ENCODE data around the gene LPAR3.
A peak's percentile ranks its signal among the peaks of the same experiment; 100 is the strongest.

LPAR3 gene

GRCh38 chr1:84823991-84824390, 69.0 kb downstream of the LPAR3 start:
- DNase-seq: no peak

DNA sequence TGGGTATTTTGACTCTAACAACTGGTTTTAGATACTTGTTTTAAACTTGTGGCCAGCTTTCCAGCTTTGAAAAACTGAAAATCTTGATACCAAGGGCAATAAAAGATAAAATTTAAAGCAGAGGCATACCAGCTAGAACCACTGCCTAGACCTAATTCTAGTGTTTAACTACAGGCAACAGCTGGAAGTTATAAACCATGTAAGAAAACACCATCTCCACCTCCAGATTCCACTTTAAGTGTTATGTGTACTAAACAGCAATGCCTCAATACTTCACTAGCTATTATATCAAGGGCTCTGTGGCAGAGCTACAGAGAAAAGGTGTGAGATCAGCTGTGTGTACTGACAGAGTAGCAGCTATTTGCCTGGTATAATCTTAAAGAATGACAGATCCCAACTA, 69.5 kb downstream of the LPAR3 start:
- DNase-seq: no peak

DNA sequence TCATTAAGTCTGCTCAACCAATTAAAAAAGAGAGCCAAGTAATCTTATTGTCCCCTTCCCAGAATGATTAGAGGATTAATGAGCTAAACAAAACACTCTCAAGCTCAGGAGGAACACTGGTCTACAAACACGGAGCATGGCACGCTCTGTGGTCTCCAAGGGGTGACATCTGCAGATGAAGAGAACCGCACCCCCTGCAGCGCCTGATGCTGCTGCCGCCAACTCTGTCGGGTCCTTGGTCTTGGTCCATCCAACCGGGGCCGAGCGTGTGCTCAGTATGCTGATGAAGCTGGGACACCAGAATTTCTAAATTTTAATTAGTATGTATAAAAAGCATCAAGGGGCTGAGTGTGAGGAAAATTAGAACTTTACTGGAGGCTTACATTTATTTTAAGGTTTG, 82.7 kb downstream of the LPAR3 start:
- DNase-seq: no peak

- DNase-seq: no peak
Measured at GRCh38 chr1:84809023-84809422, 84.0 kb downstream of the LPAR3 start.

DNA sequence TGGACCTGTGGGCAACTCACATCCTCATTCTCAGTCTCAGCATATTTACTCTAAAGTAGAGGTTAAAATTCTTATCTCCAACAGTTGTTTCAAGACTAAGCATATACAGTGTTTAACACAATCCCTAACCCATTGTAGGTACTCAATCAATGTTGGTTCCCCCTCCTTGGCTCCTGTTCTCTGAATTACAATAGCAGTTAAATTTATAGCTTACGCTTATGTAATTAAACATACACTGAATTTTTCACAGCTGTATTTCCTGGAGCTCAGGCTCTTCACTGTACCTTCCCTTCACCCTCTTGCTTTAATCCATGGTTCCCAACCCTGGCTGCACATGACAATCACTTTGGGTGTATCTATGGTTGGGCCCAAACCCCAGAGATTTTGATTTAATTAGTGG, 89.4 kb downstream of the LPAR3 start:
- no peak for DNase-seq

GRCh38 chr1:84802567-84803232, 90.3 kb downstream of the LPAR3 start:
- DNase-seq: no peak

GRCh38 chr1:84800090-84801073, 92.6 kb downstream of the LPAR3 start:
- no peak for DNase-seq

GRCh38 chr1:84797603-84798002, 95.4 kb downstream of the LPAR3 start:
- DNase-seq: no peak

DNA sequence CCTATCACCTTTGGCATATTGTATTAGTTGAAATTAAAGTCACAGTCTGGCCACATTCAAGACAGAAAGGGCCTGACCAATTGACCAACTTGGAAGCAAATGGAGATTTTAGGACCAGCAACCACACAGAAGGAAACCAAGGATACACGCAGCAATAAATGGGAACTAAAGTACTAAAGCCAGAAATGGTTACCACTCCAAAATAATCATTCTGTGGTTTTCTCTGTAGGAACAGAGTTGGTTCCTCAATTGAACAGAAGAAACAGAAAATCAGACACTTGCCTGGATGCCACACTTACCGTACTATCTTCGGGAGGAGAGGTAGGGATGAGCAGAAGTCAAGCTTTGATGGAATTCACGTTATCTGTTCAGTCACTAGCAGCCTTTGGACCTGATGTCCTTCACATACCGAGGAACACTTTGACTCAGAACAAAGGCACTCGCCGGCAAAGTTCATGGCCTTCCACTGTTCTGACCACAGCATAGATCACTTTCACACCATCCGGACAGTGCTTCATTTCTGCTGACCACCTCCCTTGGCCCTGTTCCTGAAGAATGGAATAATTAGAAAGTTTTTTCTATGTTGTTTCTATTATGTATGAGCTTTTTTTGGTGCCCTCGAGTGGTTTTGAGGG, 96.9 kb downstream of the LPAR3 start:
- no peak for DNase-seq

GRCh38 chr1:84795213-84795612, 97.8 kb downstream of the LPAR3 start:
- DNase-seq: no peak

DNA sequence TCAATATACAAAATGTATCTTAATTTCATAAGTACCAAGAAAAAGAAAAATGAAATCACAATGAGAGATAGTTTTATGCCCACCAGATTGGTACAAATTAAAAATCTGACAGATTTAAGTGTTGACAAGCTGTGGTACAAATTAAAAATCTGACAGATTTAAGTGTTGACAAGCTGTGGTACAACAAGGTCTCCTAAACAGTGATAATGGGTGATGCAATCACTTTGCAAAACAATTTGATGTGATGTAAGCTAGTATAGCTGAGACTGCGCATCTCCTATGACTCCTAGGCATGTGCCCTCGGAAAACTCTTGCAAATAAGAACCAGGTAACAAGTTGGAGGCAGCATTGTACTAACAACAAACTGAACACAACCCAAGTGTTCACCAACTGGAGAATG, 100.6 kb downstream of the LPAR3 start:
- no peak for DNase-seq

GRCh38 chr1:84789014-84789413, 104.0 kb downstream of the LPAR3 start:
- no peak for DNase-seq

- no peak for DNase-seq
Measured at GRCh38 chr1:84785271-84786036, 107.6 kb downstream of the LPAR3 start.

DNA sequence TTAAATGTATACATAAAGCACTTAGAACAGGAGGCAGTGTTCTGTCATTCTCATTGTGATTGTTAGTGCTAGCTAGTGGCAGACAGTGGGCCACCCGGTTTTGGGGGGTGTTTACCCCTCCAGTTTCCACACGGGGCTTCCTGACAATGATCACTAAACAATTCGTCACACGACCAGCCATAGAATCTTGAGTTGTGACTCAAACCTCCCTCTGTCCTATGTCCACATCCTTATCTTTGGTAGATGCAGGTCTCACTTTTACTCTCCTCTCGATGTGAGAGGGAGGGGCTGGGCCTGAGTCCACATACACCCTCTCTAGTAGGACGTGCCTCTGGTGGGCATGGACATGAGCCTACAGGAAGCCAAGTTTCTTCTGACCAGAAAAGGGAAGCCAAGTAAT, 110.1 kb downstream of the LPAR3 start:
- DNase-seq: no peak

- DNase-seq: peak in 1 of 2 experiments; percentile 26
Measured at GRCh38 chr1:84781946-84782771, 110.8 kb downstream of the LPAR3 start.

DNA sequence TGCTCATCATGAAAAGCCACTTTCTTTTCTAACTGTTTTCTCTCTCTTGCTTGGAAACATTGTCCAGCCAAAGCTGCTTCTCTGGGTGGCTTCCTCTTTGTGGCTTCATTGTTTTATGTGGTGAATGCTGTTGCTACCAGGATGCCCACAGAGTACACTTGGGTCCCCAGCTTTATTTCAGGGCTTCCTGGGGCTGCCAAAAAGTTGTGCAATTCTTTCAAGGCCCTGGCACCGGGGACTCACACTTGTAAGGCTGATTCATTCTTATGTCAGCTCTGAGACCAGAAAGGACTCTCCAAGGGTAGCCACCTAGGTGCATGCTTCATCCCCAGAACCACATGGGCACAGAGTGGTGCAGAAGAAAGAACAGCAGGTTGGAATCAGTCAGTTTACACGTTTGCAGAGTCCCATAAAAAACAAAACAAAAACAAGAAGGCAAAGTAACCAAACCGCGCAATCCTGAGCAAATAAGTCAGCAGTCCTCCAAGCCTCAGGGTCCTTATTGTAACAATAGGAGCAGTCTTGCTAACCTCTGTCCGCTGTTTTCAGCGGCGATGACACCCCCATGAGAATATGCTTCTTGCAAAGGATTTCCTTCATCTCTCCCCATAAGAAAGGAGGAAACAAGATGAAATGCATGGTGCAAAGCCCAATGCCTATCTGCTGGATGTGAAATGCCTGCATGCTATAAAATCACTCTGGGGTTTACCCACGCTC, 112.8 kb downstream of the LPAR3 start:
- no peak for DNase-seq

DNA sequence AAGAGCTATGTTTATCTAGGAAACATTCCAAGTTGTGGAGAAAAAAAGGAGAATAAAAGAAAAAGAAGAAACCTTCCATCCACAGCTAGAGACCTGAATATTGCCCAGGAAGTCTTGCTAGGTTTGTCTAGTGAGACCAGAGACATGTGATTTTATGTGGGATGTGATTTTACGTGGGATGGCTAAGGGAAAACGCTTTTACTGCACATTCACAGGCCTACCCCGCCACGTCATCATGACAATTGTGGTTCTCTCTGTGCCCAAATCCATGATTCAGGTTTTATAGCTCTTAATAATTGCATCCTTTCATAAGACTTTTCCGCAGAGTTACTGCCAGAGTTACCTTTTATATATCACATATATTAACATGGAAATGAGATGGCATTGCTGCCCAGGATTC, 116.4 kb downstream of the LPAR3 start:
- DNase-seq: no peak

GRCh38 chr1:84775535-84775920, 117.5 kb downstream of the LPAR3 start:
- no peak for DNase-seq

DNA sequence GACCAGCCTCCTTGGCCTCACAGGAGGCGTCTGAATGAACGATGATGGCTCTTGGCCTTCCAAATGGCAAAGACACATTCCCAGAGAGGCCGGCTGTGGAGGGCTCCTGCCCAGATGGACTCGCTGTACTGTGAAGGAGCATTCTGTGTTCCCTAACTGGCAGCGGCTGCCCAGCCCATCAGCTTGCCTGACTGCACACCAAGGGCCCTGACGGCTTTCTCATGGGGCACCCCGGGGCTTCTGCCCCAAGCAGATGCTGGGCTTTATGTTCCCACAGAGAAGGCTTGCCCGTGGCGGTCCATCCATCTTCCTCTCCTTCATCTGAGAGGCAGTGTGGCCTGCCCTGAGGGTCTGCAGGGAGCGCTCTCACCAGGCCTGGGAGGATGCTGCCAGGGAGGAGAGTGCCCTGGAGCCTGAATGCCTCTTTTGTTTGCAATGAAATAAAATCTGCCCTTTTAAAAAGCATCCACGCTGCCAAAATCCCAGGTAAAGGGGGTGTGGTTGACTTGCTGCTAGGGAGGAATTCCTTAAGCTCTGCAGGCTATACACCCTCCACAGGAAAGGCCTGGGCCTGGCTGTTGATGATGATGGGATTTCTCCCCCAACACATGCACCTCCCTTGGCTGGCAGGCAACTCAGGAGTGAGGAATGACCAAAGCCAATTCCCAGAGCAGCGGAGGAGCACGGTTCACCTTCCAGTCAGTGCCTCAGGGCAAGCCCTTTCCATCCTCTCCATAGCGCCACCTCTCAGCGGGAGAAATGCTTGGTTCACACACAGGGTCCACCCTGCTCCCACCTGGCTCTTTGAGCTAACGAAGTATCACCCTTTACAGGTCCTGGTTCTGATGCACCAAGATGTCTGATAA, 118.1 kb downstream of the LPAR3 start:
- DNase-seq: peak; percentile 56 to 87

DNA sequence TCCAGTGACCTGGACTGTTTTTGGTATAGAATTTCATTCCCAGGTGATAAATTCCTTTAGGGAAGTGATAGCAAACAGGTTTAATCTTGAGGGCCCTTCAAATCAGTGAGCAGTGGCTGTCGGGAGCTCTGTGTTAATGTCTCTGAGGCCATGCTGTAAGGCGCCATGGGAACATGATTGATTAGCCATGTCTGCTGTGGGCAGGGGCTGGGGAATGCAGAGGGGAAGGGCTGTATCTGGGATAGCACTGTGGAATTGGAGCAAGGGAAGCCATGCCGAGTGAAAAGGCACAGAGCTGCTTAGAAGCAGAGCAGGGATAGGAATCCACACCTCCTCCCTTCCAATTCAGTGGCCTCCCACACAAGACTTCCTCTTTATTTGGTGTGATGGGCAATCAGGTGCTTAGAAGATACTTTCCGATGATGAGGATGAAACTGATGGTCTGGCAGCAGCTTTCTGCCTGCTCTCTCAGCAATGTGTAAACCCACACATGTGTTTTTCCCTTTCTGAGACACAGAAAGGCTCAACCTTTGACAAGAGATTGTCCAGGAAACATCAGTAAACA, 119.0 kb downstream of the LPAR3 start:
- DNase-seq: no peak
